K562 (cell line): ENCODE data around the gene CTH. TPM values are rescaled to one million over a fixed set of nuclear protein-coding genes. Genes with fewer than 3 reads are reported as not detected.

Experiments used
- BDP1 ChIP-seq: IDR thresholded peaks from 3 replicates; pipeline ENCODE4 v1.6.1; 2011; ENCODE audit not compliant: insufficient read length, insufficient read depth
- BRD9 ChIP-seq: fragments of 450-650 bp; IDR thresholded peaks from 2 replicates; pipeline ENCODE4 v1.6.1; 2018; ENCODE audit warnings: low read depth; ENCODE audit not compliant: partially characterized antibody
- BRF1 ChIP-seq: IDR thresholded peaks from 3 replicates; pipeline ENCODE4 v1.6.1; 2011; ENCODE audit warnings: borderline replicate concordance, mild to moderate bottlenecking; ENCODE audit not compliant: insufficient read length; ENCODE audit errors: extremely low read depth
- CC2D1A ChIP-seq: fragments of 450-650 bp; IDR thresholded peaks from 2 replicates; pipeline ENCODE4 v1.6.1; 2017; ENCODE audit warnings: mild to moderate bottlenecking
- CLOCK ChIP-seq: fragments of 250-450 bp; sonication (Bioruptor Pico); IDR thresholded peaks from 2 replicates; pipeline ENCODE4 v1.4.0; 2020; ENCODE audit warnings: mild to moderate bottlenecking, moderate library complexity, borderline replicate concordance
- FOXK2 ChIP-seq, 2 experiments: fragments of 450-650 bp; IDR thresholded peaks in 1 of 2; conservative IDR thresholded peaks in 1 of 2; 2 replicates each; pipeline ENCODE4 v1.6.1; 2016; ENCODE audit warnings: low read depth in 2 of 2, mild to moderate bottlenecking in 1 of 2
- GTF3C2 ChIP-seq: IDR thresholded peaks from 3 replicates; pipeline ENCODE4 v1.6.1; 2011; ENCODE audit warnings: borderline replicate concordance, mild to moderate bottlenecking, moderate library complexity; ENCODE audit not compliant: insufficient read length; ENCODE audit errors: extremely low read depth
- HDAC3 ChIP-seq: fragments of 450-650 bp; IDR thresholded peaks from 2 replicates; pipeline ENCODE4 v1.6.1; 2018; ENCODE audit warnings: borderline replicate concordance, mild to moderate bottlenecking, moderate library complexity; ENCODE audit not compliant: partially characterized antibody
- KDM5B ChIP-seq: fragments of 200-600 bp; sonication (generic); IDR thresholded peaks from 2 replicates; pipeline ENCODE4 v1.6.1; 2012; ENCODE audit warnings: low read depth, mild to moderate bottlenecking, moderate library complexity, low read length, control low read depth, inconsistent platforms; ENCODE audit not compliant: insufficient replicate concordance
- LARP7 ChIP-seq: fragments of 450-650 bp; IDR thresholded peaks from 2 replicates; pipeline ENCODE4 v1.6.1; 2016
- MCM3 ChIP-seq: fragments of 450-650 bp; IDR thresholded peaks from 2 replicates; pipeline ENCODE4 v1.6.1; 2016
- MXD1 ChIP-seq: fragments of 250-450 bp; sonication (Bioruptor Pico); IDR thresholded peaks from 2 replicates; pipeline ENCODE4 v1.8.0; 2021; ENCODE audit warnings: borderline replicate concordance, mild to moderate bottlenecking, moderate library complexity; ENCODE audit not compliant: poor library complexity, severe bottlenecking
- NFRKB ChIP-seq: fragments of 450-650 bp; IDR thresholded peaks from 2 replicates; pipeline ENCODE4 v1.6.1; 2016; ENCODE audit warnings: low read depth
- POLR2G ChIP-seq: fragments of 200-400 bp; formaldehyde crosslinking; IDR thresholded peaks from 2 replicates; pipeline ENCODE4 v1.6.1; 2017; ENCODE audit warnings: low read depth, mild to moderate bottlenecking, antibody characterized with exemption, low read length, moderate library complexity
- SMAD4 ChIP-seq: fragments of 250-450 bp; sonication (Bioruptor Pico); conservative IDR thresholded peaks from 2 replicates; pipeline ENCODE4 v1.8.0; 2021; ENCODE audit warnings: inconsistent platforms, mild to moderate bottlenecking, moderate library complexity
- SMARCA5 ChIP-seq: fragments of 450-650 bp; IDR thresholded peaks from 2 replicates; pipeline ENCODE4 v1.6.1; 2016
- TCF3 ChIP-seq: sonication (generic); formaldehyde crosslinking; IDR thresholded peaks from 2 replicates; pipeline ENCODE4 v1.4.0; 2020; ENCODE audit warnings: mild to moderate bottlenecking, missing genetic modification reagents
- ZBTB49 ChIP-seq: sonication (generic); formaldehyde crosslinking; IDR thresholded peaks from 2 replicates; pipeline ENCODE4 v1.8.0; 2022; ENCODE audit warnings: missing genetic modification reagents, mild to moderate bottlenecking, borderline replicate concordance
- ZNF551 ChIP-seq: fragments of 250-450 bp; sonication (Bioruptor Pico); IDR thresholded peaks from 2 replicates; pipeline ENCODE4 v1.5.0; 2021; ENCODE audit warnings: mild to moderate bottlenecking, moderate library complexity
- ZNF668 ChIP-seq: fragments of 250-450 bp; sonication (Bioruptor Pico); IDR thresholded peaks from 2 replicates; pipeline ENCODE4 v1.8.0; 2022; ENCODE audit warnings: mild to moderate bottlenecking, inconsistent platforms
- ZNF696 ChIP-seq: fragments of 250-450 bp; sonication (Bioruptor Pico); conservative IDR thresholded peaks from 2 replicates; pipeline ENCODE4 v1.4.0; 2020; ENCODE audit warnings: mild to moderate bottlenecking, moderate library complexity
- polyA plus RNA-seq, 8 experiments: library from polyadenylated mRNA; depleted of rRNA in 4 of 8; stranded (reverse) in 5 of 8; unstranded in 3 of 8; fragments of >200 nt; fragmentation: Nextera tagmentation in 2 of 8; fragmentation: Illumina TruSeq in 1 of 8; extraction: Ambion mirVana in 2 of 8; extraction: Trizol in 1 of 8; gene quantifications; 2 replicates each; pipeline versions ENCODE4 v1.2.1 to v1.2.3, GENCODE V29; 2011 to 2014; ENCODE audit warnings: inconsistent platforms in 1 of 8, missing spikeins in 1 of 8
- total RNA-seq, 7 experiments: library from RNA; depleted of rRNA in 6 of 7; stranded (reverse); fragments of >200 nt in 6 of 7; fragmentation: Illumina TruSeq in 2 of 7; extraction: Trizol in 2 of 7; gene quantifications; 2 replicates each; pipeline versions ENCODE4 v1.2.1 to v1.2.3, GENCODE V29; 2011 to 2021; ENCODE audit warnings: low replicate concordance in 1 of 7

The CTH gene
- total and polyA plus RNA-seq, 9 of the 15 experiments (the other 6 are each of a cell fraction or from before 2014, with no cell fraction given): 8.0 to 54.4 (median 30.9) TPM

GRCh38 chr1:70411360-70411844 is 334 bp downstream of the CTH start (continued):
- TF ChIP-seq ZBTB49 (no peak), TCF3 (no peak), MXD1 (CRISPR knock-in tag) (no peak), HDAC3 (no peak), SMAD4 (CRISPR knock-in tag) (no peak), CC2D1A (peak; percentile 8; the same call in 1 of the 2 replicates), LARP7 (peak; percentile 75; the same call in 1 of the 2 replicates), FOXK2 (conservative IDR thresholded peaks at IDR 0.05 in 1 of 2, IDR thresholded peaks at IDR 0.05 in 1 of 2; ENCODE audit: low read depth in 2 of 2) (no peak), ZNF551 (no peak), ZNF668 (no peak), MCM3 (no peak), BRD9 (peak; percentile 71), KDM5B (no peak), SMARCA5 (peak; percentile 32; the same call in 1 of the 2 replicates), NFRKB (0 out of 2 replicates have a peak, but pooled peaks have one; percentile 8), BRF1 (no peak), GTF3C2 (no peak), CLOCK (CRISPR knock-in tag) (peak; percentile 29; the same call in 1 of the 2 replicates), BDP1 (no peak), POLR2G (peak; percentile 75), ZNF696 (no peak)
